ENCODE data around the gene SDK2.
A peak's percentile ranks its signal among the peaks of the same experiment; 100 is the strongest.

The SDK2 gene

GRCh38 chr17:73644145-73645049 lies at the start of gene SDK2:
Gene SDK2 (minus strand): TSS chr17:73644445. CDS start chr17:73644088, 357 bp downstream.
- peak; percentile 24 for DNase-seq

GRCh38 chr17:73693071-73693470 lies 48.8 kb upstream of the SDK2 start:
- no peak for DNase-seq

- DNase-seq: no peak
These were observed 47.1 kb upstream of the SDK2 start for GRCh38 chr17:73691321-73691766.

GRCh38 chr17:73690676-73691075 lies 46.4 kb upstream of the SDK2 start:
- no peak for DNase-seq

GRCh38 chr17:73689596-73690275 lies 45.5 kb upstream of the SDK2 start:
- DNase-seq: no peak

GRCh38 chr17:73686961-73687360 lies 42.7 kb upstream of the SDK2 start:
- DNase-seq: no peak

GRCh38 chr17:73686126-73686525 lies 41.9 kb upstream of the SDK2 start:
- DNase-seq: no peak

GRCh38 chr17:73684183-73684582 lies 39.9 kb upstream of the SDK2 start:
- DNase-seq: no peak

- DNase-seq: no peak
These were observed 39.5 kb upstream of the SDK2 start for GRCh38 chr17:73683771-73684170.

- DNase-seq: no peak
These were observed 37.7 kb upstream of the SDK2 start for GRCh38 chr17:73681946-73682345.

- DNase-seq: no peak
These were observed 35.2 kb upstream of the SDK2 start for GRCh38 chr17:73679476-73679875.

- DNase-seq: no peak
These were observed 34.8 kb upstream of the SDK2 start for GRCh38 chr17:73678999-73679398.

- no peak for DNase-seq
These were observed 25.5 kb upstream of the SDK2 start for GRCh38 chr17:73669771-73670170.

GRCh38 chr17:73667181-73667959 lies 23.1 kb upstream of the SDK2 start:
- no peak for DNase-seq

GRCh38 chr17:73663614-73664013 lies 19.4 kb upstream of the SDK2 start:
- no peak for DNase-seq

GRCh38 chr17:73660366-73660765 lies 16.1 kb upstream of the SDK2 start:
- DNase-seq: no peak

GRCh38 chr17:73658821-73659515 lies 14.7 kb upstream of the SDK2 start:
- no peak for DNase-seq

GRCh38 chr17:73657473-73658116 lies 13.3 kb upstream of the SDK2 start:
- DNase-seq: peak; percentile 50

GRCh38 chr17:73654241-73654640 lies 10.0 kb upstream of the SDK2 start:
- no peak for DNase-seq

- DNase-seq: no peak
These were observed 9.6 kb upstream of the SDK2 start for GRCh38 chr17:73653810-73654209.

- no peak for DNase-seq
These were observed 8.7 kb upstream of the SDK2 start for GRCh38 chr17:73652886-73653480.

Data from CD4-positive, alpha-beta T cell treated with Interleukin-17A for 4 hours (primary cell).